ENCODE measurements around the gene OR5A1.

Gene OR5A1

DNA sequence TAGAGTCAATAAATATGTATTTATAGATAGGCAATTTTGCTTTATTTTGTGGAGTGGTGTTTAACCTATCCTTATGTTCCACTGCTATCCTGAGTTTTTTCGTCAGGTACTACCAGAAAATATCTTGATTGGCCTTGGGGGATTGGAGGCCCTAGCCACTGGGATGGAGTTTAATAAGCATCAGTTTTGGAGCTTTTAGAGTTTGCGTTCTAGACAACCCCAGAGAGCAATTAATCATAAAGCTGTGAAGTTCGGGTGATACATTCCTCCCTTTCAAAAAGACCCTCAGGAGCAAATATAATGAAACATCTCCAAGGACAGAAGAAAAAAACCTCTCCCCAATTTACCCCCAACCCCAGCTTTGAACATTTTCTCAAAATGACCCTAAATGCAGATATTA is at the start of gene OR5A1:
Gene OR5A1, plus strand, starts transcription at position 301 of the 400 bp plus-strand sequence. CDS start 6,700 bp downstream, outside the sequence.
- no peak for DNase-seq
- no peak for ATAC-seq (replicated peaks)
- no peaks in the 10 kb centered on the region for H3K4me1 Mint-ChIP-seq
- H3K36me3 Mint-ChIP-seq = no peaks in the 10 kb centered on the region
- H3K27me3 Mint-ChIP-seq = peaks cover 5% of the 10 kb centered on the region in 2 donors
- no peak within 1 kb of the TSS for H3K27ac Mint-ChIP-seq
- no peaks in the 10 kb centered on the region for H3K9me3 Mint-ChIP-seq
- no peak within 1 kb of the TSS for H3K4me3 Mint-ChIP-seq

DNA sequence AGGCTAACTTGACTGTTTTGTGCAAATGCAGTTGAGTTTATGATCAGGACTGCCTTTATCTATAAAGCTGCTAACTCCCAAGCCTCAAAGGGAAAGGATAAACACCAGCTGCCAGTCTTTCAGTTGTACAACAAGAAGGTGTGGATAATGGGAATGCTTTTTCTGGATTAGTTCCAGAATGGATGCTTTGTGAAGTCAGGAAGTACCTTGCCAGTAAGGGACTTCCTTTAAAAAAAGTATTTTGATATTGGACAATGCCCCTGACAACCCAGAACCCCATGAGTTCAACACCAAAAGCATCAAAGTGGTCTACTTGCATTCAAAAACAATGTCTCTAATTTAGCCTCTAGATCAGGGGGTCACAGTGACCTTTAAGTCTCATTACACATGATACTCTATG is 42.1 kb upstream of the OR5A1 start:
- no peak for ATAC-seq (replicated peaks)
- H3K4me3 Mint-ChIP-seq = no peak overlapping the region
- DNase-seq = no peak
- H3K27ac Mint-ChIP-seq = no peak overlapping the region
- H3K36me3 Mint-ChIP-seq = no peaks in the 10 kb centered on the region
- H3K27me3 Mint-ChIP-seq = no peaks in the 10 kb centered on the region
- H3K4me1 Mint-ChIP-seq = no peaks in the 10 kb centered on the region
- no peaks in the 10 kb centered on the region for H3K9me3 Mint-ChIP-seq

- Mint-ChIP-seq H3K27me3 (no peaks in the 10 kb centered on the region), H3K4me3 (no peak overlapping the region), H3K36me3 (peaks cover 0 to 4% of the 10 kb centered on the region in 2 donors), H3K27ac (no peak overlapping the region), H3K4me1 (no peaks in the 10 kb centered on the region), H3K9me3 (peaks cover 2 to 4% of the 10 kb centered on the region in 2 donors)
- ATAC-seq (replicated peaks) (no peak), DNase-seq (no peak)
Observed at GRCh38 chr11:59400461-59401261, 35.6 kb upstream of the OR5A1 start.

GRCh38 chr11:59401262-59401552 is 35.1 kb upstream of the OR5A1 start:
- H3K27ac Mint-ChIP-seq = no peak overlapping the region
- DNase-seq (no peak), ATAC-seq (replicated peaks) (no peak)
- no peaks in the 10 kb centered on the region for H3K27me3 Mint-ChIP-seq
- no peak overlapping the region for H3K4me3 Mint-ChIP-seq
- no peaks in the 10 kb centered on the region for H3K4me1 Mint-ChIP-seq
- H3K9me3 Mint-ChIP-seq = peaks cover 4 to 5% of the 10 kb centered on the region in 2 donors
- peaks cover 0 to 8% of the 10 kb centered on the region in 2 donors for H3K36me3 Mint-ChIP-seq

GRCh38 chr11:59403546-59403945 is 32.7 kb upstream of the OR5A1 start:
- H3K27ac Mint-ChIP-seq = no peak overlapping the region
- peaks cover 0 to 8% of the 10 kb centered on the region in 2 donors for H3K36me3 Mint-ChIP-seq
- no peaks in the 10 kb centered on the region for H3K4me1 Mint-ChIP-seq
- ATAC-seq (replicated peaks) (no peak), DNase-seq (no peak)
- peaks cover 4 to 7% of the 10 kb centered on the region in 2 donors for H3K9me3 Mint-ChIP-seq
- H3K27me3 Mint-ChIP-seq = no peaks in the 10 kb centered on the region
- no peak overlapping the region for H3K4me3 Mint-ChIP-seq

GRCh38 chr11:59413646-59414045 is 22.6 kb upstream of the OR5A1 start:
- ATAC-seq (replicated peaks) (no peak), DNase-seq (no peak)
- Mint-ChIP-seq H3K9me3 (peaks cover 9 to 19% of the 10 kb centered on the region in 2 donors), H3K4me1 (peaks cover 25 to 32% of the 10 kb centered on the region in 2 donors), H3K27me3 (no peaks in the 10 kb centered on the region), H3K36me3 (peaks cover 5 to 14% of the 10 kb centered on the region in 2 donors), H3K27ac (no peak overlapping the region), H3K4me3 (no peak overlapping the region)

- H3K4me1 Mint-ChIP-seq = peaks cover 27 to 32% of the 10 kb centered on the region in 2 donors
- H3K27me3 Mint-ChIP-seq = no peaks in the 10 kb centered on the region
- peaks cover 5 to 13% of the 10 kb centered on the region in 2 donors for H3K36me3 Mint-ChIP-seq
- DNase-seq (no peak), ATAC-seq (replicated peaks) (no peak)
- no peak overlapping the region for H3K27ac Mint-ChIP-seq
- peaks cover 5 to 17% of the 10 kb centered on the region in 2 donors for H3K9me3 Mint-ChIP-seq
- no peak overlapping the region for H3K4me3 Mint-ChIP-seq
Observed at GRCh38 chr11:59415111-59415510, 21.2 kb upstream of the OR5A1 start.

DNA sequence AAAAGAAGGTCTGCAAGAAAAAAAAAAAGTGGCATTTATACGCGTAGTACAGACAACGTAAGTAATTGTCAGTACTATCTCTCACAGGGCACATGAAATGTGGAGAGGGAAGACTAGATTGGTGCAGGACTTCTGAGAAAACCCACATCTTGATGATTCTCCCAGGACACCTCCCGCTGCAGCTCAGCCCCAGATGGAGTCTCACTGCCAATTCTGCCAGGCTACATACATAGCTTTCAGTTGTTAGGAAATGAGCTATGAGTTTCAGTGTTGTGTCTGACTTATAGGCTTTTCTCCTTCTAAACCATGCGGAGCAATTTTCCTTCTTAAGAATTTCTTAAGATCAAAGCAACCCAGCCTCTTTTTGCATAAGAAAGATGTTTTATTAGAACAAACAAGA is 19.7 kb upstream of the OR5A1 start:
- H3K27ac Mint-ChIP-seq = peak overlapping the region; percentile 56
- ATAC-seq (replicated peaks) (peak in 1 of 2 donors; percentile 21), DNase-seq (no peak)
- no peak overlapping the region for H3K4me3 Mint-ChIP-seq
- peaks cover 4 to 16% of the 10 kb centered on the region in 2 donors for H3K9me3 Mint-ChIP-seq
- no peaks in the 10 kb centered on the region for H3K27me3 Mint-ChIP-seq
- peaks cover 30 to 32% of the 10 kb centered on the region in 2 donors for H3K4me1 Mint-ChIP-seq
- peaks cover 3 to 14% of the 10 kb centered on the region in 2 donors for H3K36me3 Mint-ChIP-seq

DNA sequence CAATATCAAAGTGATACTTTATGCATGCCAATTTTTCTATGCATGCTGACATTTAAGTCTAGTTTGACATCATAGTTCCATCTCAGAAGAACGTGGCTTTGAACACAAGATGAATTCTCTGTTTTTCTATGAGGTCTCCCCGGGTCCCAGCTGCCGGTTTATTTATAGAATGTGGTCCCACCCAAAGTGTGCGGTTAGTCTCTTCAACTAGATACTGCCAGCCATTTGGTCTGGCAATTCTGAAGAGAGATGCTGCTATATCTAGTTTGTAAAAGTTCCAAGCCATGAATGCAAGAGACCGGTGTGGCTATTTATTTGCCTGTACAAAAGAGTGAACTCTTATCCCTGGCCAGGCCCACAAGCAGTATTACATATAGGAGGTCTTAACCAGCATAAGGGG is 19.2 kb upstream of the OR5A1 start:
- Mint-ChIP-seq H3K27me3 (no peaks in the 10 kb centered on the region), H3K9me3 (peaks cover 4 to 16% of the 10 kb centered on the region in 2 donors), H3K36me3 (peaks cover 3 to 14% of the 10 kb centered on the region in 2 donors), H3K27ac (no peak overlapping the region), H3K4me3 (no peak overlapping the region), H3K4me1 (peaks cover 30 to 33% of the 10 kb centered on the region in 2 donors)
- ATAC-seq (replicated peaks) = peak; percentile 36 to 63
- DNase-seq = no peak

GRCh38 chr11:59418156-59418555 is 18.1 kb upstream of the OR5A1 start:
- Mint-ChIP-seq H3K27ac (no peak overlapping the region), H3K4me3 (no peak overlapping the region), H3K36me3 (peaks cover 3 to 14% of the 10 kb centered on the region in 2 donors), H3K27me3 (no peaks in the 10 kb centered on the region), H3K9me3 (peaks cover 4 to 16% of the 10 kb centered on the region in 2 donors), H3K4me1 (peaks cover 36 to 41% of the 10 kb centered on the region in 2 donors)
- DNase-seq = no peak
- ATAC-seq (replicated peaks) = no peak

DNA sequence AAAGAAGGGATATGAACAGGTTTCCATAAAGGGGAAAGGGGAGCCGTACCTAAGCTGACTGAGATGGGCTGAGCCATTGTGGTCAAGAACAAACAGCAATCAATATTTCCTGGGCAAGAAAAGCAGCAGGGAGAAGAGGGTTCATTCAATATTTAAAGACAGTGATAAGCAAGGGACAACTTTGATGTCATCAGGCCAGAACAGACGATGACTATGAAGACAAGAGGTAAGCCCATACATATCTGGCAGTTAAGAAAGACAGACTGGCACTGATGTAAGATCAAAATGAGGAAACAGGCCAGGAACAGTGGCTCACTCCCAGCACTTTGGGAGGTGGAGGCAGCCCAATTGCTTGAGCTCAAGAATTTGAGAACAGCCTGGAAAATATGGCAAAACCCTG is 12.4 kb upstream of the OR5A1 start:
- ATAC-seq (replicated peaks) (no peak), DNase-seq (no peak)
- Mint-ChIP-seq H3K9me3 (peaks cover 1 to 5% of the 10 kb centered on the region in 2 donors), H3K27me3 (no peaks in the 10 kb centered on the region), H3K36me3 (peaks cover 0 to 5% of the 10 kb centered on the region in 2 donors), H3K27ac (no peak overlapping the region), H3K4me1 (peaks cover 8 to 10% of the 10 kb centered on the region in 2 donors), H3K4me3 (no peak overlapping the region)

DNA sequence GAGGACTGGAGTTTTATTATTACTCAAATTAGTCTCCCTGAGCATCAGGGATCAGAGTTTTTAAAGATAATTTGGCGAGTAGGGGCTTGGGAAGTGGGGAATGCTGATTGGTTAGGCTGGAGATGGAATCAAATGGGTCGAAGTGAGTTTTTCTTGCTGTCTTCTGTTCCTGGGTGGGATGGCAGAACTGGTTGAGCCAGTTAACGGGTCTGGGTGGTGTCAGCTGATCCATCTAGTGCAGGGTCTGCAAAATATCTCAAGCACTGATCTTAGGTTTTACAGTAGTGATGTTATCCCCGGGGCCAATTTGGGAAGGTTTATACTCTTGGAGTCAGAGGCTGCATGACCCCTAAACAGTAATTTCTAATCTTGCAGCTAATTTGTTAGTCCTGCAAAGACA is 11.1 kb upstream of the OR5A1 start:
- Mint-ChIP-seq H3K9me3 (peaks cover 1 to 5% of the 10 kb centered on the region in 2 donors), H3K4me3 (no peak overlapping the region), H3K27me3 (peaks cover 0 to 3% of the 10 kb centered on the region in 2 donors), H3K36me3 (peaks cover 0 to 5% of the 10 kb centered on the region in 2 donors), H3K4me1 (peaks cover 8 to 11% of the 10 kb centered on the region in 2 donors), H3K27ac (no peak overlapping the region)
- no peak for ATAC-seq (replicated peaks)
- DNase-seq = no peak

DNA sequence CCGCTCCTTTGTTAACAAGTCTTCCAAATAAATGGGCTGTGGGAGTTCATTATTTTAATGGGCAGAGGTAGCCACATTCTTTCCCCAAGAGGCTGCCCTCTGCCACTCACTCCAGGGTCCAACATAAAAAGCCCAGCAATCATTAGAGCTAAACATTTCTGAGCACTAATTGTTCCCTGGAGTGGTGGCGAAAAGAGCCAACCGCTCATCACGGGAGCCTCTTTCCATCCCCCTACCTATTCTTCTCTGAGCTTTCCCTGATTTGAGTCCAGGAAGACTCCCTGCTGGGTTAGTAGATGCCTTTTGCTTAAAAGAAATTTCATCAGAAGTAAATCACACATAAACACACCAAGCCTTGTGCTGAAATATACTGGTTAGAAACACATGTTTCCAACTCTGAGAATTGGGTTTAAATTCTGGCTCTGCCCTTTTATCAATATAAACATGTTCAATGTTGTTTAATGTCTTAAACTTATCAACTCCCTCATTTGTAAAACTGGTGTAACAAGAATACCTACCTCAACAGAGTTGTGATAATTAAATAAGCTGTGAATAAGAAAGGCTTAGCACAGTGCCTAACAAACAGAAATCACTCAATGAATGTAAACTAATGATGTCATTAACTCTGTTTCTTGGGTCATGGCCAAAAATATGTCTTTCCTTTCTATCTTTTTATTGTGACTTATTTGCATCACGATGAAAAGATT is 9.8 kb upstream of the OR5A1 start, which contains the start of gene OR5A2:
Gene OR5A2, minus strand, starts transcription at position 53 of the 707 bp plus-strand sequence. CDS start 3,460 bp downstream, outside the sequence.
- no peak for DNase-seq
- H3K4me3 Mint-ChIP-seq = no peak within 1 kb of the TSS
- H3K27ac Mint-ChIP-seq = no peak within 1 kb of the TSS
- H3K9me3 Mint-ChIP-seq = no peaks in the 10 kb centered on the region
- no peaks in the 10 kb centered on the region for H3K36me3 Mint-ChIP-seq
- peaks cover 8% of the 10 kb centered on the region in 2 donors for H3K4me1 Mint-ChIP-seq
- peaks cover 0 to 4% of the 10 kb centered on the region in 2 donors for H3K27me3 Mint-ChIP-seq
- ATAC-seq (replicated peaks) = no peak

- ATAC-seq (replicated peaks) = no peak
- no peak for DNase-seq
- H3K4me3 Mint-ChIP-seq = no peak overlapping the region
- no peak overlapping the region for H3K27ac Mint-ChIP-seq
- H3K4me1 Mint-ChIP-seq = peaks cover 7 to 8% of the 10 kb centered on the region in 2 donors
- H3K27me3 Mint-ChIP-seq = peaks cover 3 to 7% of the 10 kb centered on the region in 2 donors
- H3K9me3 Mint-ChIP-seq = no peaks in the 10 kb centered on the region
- H3K36me3 Mint-ChIP-seq = no peaks in the 10 kb centered on the region
Observed at GRCh38 chr11:59427068-59427382, 9.2 kb upstream of the OR5A1 start.

Data from stimulated activated naive B cell treated with anti-CD40 and anti-IgM and Interleukin-4, amounts not matched to agents 10 μg/mL and 1 μg/mL and 100 μg/mL, for 72 hours (primary cell).